Fibroblast of lung (primary cell): ENCODE measurements around the gene SGCA. TPM values are rescaled to one million over a fixed set of nuclear protein-coding genes. Genes with fewer than 3 reads are reported as not detected.

ENCODE experiments used
- DNase-seq, 2 donors: peaks; one replicate each; pipeline versions ENCODE4 v3.0.0 to v3.0.0-alpha.2; 2010; ENCODE audit warnings: low read depth in 2 of 2
- H2AFZ ChIP-seq: 2 replicates; pipeline ENCODE4 v1.5.1; 2012; ENCODE audit warnings: low read length, control low read depth, inconsistent platforms
- H3K27ac ChIP-seq: 2 replicates; pipeline ENCODE4 v1.5.1; 2011; ENCODE audit warnings: low read length, control low read depth; ENCODE audit not compliant: insufficient read depth
- H3K27me3 ChIP-seq: 2 replicates; pipeline ENCODE4 v1.5.1; 2011; ENCODE audit warnings: mild to moderate bottlenecking, low read length; ENCODE audit not compliant: control insufficient read depth, insufficient read depth
- H3K36me3 ChIP-seq: 2 replicates; pipeline ENCODE4 v1.5.1; 2011; ENCODE audit warnings: low read length; ENCODE audit not compliant: control insufficient read depth, insufficient read depth
- H3K4me1 ChIP-seq: 2 replicates; pipeline ENCODE4 v1.5.1; 2011; ENCODE audit warnings: low read length; ENCODE audit not compliant: control insufficient read depth, insufficient read depth; ENCODE audit errors: extremely low read depth
- H3K4me2 ChIP-seq: 2 replicates; pipeline ENCODE4 v1.5.1; 2011; ENCODE audit warnings: low read length, control low read depth; ENCODE audit not compliant: insufficient read depth; ENCODE audit errors: extremely low read depth
- H3K4me3 ChIP-seq, 4 experiments: fragments of 200-600 bp in 1 of 4; sonication (generic) in 1 of 4; replicated peaks in 1 of 4; 2 replicates each; pipeline ENCODE4 v1.5.1; 2011 to 2016; ENCODE audit warnings: low read length in 4 of 4, low read depth in 3 of 4, mild to moderate bottlenecking in 3 of 4, control low read depth in 2 of 4, inconsistent platforms in 1 of 4, mixed read lengths in 1 of 4; ENCODE audit not compliant: insufficient read depth in 1 of 4; ENCODE audit errors: control extremely low read depth in 1 of 4
- H3K79me2 ChIP-seq: 2 replicates; pipeline ENCODE4 v1.5.1; 2012; ENCODE audit warnings: mild to moderate bottlenecking, low read length, inconsistent platforms; ENCODE audit not compliant: control insufficient read depth, insufficient read depth
- H3K9ac ChIP-seq: 2 replicates; pipeline ENCODE4 v1.5.1; 2011; ENCODE audit warnings: mild to moderate bottlenecking, low read length, control low read depth; ENCODE audit not compliant: insufficient read depth
- H3K9me3 ChIP-seq: 2 replicates; pipeline ENCODE4 v1.5.1; 2012; ENCODE audit warnings: low read depth, low read length; ENCODE audit not compliant: control insufficient read depth, insufficient read depth
- H4K20me1 ChIP-seq: 2 replicates; pipeline ENCODE4 v1.5.1; 2011; ENCODE audit warnings: low read length; ENCODE audit not compliant: control insufficient read depth, insufficient read depth; ENCODE audit errors: extremely low read depth
- EZH2 ChIP-seq: IDR thresholded peaks from 2 replicates; pipeline ENCODE4 v1.5.1; 2012; ENCODE audit warnings: low read length, control low read depth, mild to moderate bottlenecking; ENCODE audit errors: missing control alignments
- polyA plus RNA-seq, 2 donors: library from polyadenylated mRNA; depleted of rRNA in 1 of 2; stranded (reverse) in 1 of 2; unstranded in 1 of 2; fragments of >200 nt; gene quantifications; 2 replicates each; pipeline ENCODE4 v1.2.1, GENCODE V29; 2011 to 2012; ENCODE audit warnings: missing spikeins in 1 of 2
- total RNA-seq: library from RNA; depleted of rRNA; stranded (reverse); fragments of >200 nt; gene quantifications from 2 replicates; pipeline ENCODE4 v1.2.1, GENCODE V29; 2014
- TF ChIP-seq, protein P1 (sequence below), 2 donors: IDR thresholded peaks in 1 of 2; conservative IDR thresholded peaks in 1 of 2; 1 replicate in 1 of 2; 2 replicates in 1 of 2; pipeline ENCODE4 v1.5.1; 2011 to 2012; ENCODE audit warnings: low read length in 2 of 2, control low read depth in 1 of 2, inconsistent platforms in 1 of 2, low read depth in 1 of 2, mild to moderate bottlenecking in 1 of 2

The SGCA gene
- total and polyA plus RNA-seq, 2 donors (not counting 1 experiment from before 2014, with no cell fraction given) = 1.6 to 4.3 TPM

DNA sequence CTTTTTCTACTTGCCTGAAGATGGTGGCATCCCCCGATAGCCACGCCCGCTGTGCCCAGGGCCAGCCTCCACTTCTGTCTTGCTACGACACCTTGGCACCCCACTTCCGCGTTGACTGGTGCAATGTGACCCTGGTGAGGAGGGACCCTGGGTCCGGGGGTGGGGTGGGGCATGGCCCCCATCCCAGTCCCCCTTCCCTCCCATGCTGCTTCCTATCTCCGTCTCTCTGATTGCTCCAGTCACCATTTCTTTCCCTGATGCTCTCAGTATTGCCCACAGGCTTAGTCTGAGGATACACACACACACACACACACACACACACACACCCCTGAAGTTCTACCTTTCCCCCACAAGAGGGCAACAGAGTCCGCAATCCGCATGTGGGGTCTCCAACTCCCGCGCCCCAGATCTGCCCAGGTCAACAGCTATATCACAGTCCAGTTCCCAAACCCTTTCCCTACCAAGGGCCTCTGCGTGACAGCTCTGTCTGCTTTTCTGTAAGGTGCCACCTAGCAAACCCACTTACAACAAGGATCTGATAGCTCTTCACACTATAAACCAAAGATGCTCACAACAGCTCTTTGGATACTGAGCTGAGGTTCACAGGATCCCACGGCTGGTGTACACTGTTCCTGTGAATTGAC is 3.4 kb downstream of the SGCA start:
- Histone ChIP-seq H3K9ac (no peak overlapping the region), H3K9me3 (no peaks in the 10 kb centered on the region), H3K4me2 (no peak overlapping the region), H3K27me3 (no peaks in the 10 kb centered on the region), H3K4me1 (peaks cover 19% of the 10 kb centered on the region), H4K20me1 (no peaks in the 10 kb centered on the region), H2AFZ (no peak overlapping the region), H3K4me3 (no peak overlapping the region), H3K36me3 (no peaks in the 10 kb centered on the region), H3K27ac (no peak overlapping the region), H3K79me2 (no peaks in the 10 kb centered on the region)
- peak; percentile 67 to 82 for DNase-seq
- TF ChIP-seq EZH2 = no peak
- TF ChIP-seq, protein P1, sequence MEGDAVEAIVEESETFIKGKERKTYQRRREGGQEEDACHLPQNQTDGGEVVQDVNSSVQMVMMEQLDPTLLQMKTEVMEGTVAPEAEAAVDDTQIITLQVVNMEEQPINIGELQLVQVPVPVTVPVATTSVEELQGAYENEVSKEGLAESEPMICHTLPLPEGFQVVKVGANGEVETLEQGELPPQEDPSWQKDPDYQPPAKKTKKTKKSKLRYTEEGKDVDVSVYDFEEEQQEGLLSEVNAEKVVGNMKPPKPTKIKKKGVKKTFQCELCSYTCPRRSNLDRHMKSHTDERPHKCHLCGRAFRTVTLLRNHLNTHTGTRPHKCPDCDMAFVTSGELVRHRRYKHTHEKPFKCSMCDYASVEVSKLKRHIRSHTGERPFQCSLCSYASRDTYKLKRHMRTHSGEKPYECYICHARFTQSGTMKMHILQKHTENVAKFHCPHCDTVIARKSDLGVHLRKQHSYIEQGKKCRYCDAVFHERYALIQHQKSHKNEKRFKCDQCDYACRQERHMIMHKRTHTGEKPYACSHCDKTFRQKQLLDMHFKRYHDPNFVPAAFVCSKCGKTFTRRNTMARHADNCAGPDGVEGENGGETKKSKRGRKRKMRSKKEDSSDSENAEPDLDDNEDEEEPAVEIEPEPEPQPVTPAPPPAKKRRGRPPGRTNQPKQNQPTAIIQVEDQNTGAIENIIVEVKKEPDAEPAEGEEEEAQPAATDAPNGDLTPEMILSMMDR (conservative IDR thresholded peaks at IDR 0.05 in 1 of 2, IDR thresholded peaks at IDR 0.05 in 1 of 2; ENCODE audit: low read depth in 1 of 2, low read length in 2 of 2) = peak; percentile 87 to 92

- no peak overlapping the region for H3K4me2 ChIP-seq
- H3K9me3 ChIP-seq = no peaks in the 10 kb centered on the region
- H3K36me3 ChIP-seq = no peaks in the 10 kb centered on the region
- H3K4me1 ChIP-seq = peaks cover 19% of the 10 kb centered on the region
- no peaks in the 10 kb centered on the region for H3K27me3 ChIP-seq
- DNase-seq = no peak
- TF ChIP-seq EZH2 = no peak
- TF ChIP-seq, protein P1 (conservative IDR thresholded peaks at IDR 0.05 in 1 of 2, IDR thresholded peaks at IDR 0.05 in 1 of 2; ENCODE audit: low read depth in 1 of 2, low read length in 2 of 2) = no peak
- H2AFZ ChIP-seq = no peak overlapping the region
- no peaks in the 10 kb centered on the region for H3K79me2 ChIP-seq
- H3K9ac ChIP-seq = no peak overlapping the region
- H4K20me1 ChIP-seq = no peaks in the 10 kb centered on the region
- no peak overlapping the region for H3K27ac ChIP-seq
- no peak overlapping the region for H3K4me3 ChIP-seq
These were observed 4.2 kb downstream of the SGCA start for GRCh38 chr17:50169881-50170459.

- no peaks in the 10 kb centered on the region for H4K20me1 ChIP-seq
- no peak overlapping the region for H3K4me2 ChIP-seq
- peak in 1 of 2 donors; percentile 57 for DNase-seq
- no peaks in the 10 kb centered on the region for H3K27me3 ChIP-seq
- H3K27ac ChIP-seq = no peak overlapping the region
- H3K79me2 ChIP-seq = no peaks in the 10 kb centered on the region
- no peak overlapping the region for H3K4me3 ChIP-seq
- H3K9ac ChIP-seq = no peak overlapping the region
- TF ChIP-seq, protein P1 (conservative IDR thresholded peaks at IDR 0.05 in 1 of 2, IDR thresholded peaks at IDR 0.05 in 1 of 2; ENCODE audit: low read depth in 1 of 2, low read length in 2 of 2) = no peak
- no peak for TF ChIP-seq EZH2
- no peaks in the 10 kb centered on the region for H3K36me3 ChIP-seq
- no peaks in the 10 kb centered on the region for H3K9me3 ChIP-seq
- H3K4me1 ChIP-seq = peaks cover 22% of the 10 kb centered on the region
- H2AFZ ChIP-seq = no peak overlapping the region
These were observed 5.0 kb downstream of the SGCA start for GRCh38 chr17:50170662-50171370.
